GM21367 (cell line): Measurements from ENCODE around the gene SDK1.

ENCODE experiments used
- ATAC-seq: cut with Tn5 transposase; IDR thresholded peaks from one replicate; pipeline ENCODE4 v1.9.1; 2021; ENCODE audit not compliant: unreplicated experiment

SDK1 gene, protein sequence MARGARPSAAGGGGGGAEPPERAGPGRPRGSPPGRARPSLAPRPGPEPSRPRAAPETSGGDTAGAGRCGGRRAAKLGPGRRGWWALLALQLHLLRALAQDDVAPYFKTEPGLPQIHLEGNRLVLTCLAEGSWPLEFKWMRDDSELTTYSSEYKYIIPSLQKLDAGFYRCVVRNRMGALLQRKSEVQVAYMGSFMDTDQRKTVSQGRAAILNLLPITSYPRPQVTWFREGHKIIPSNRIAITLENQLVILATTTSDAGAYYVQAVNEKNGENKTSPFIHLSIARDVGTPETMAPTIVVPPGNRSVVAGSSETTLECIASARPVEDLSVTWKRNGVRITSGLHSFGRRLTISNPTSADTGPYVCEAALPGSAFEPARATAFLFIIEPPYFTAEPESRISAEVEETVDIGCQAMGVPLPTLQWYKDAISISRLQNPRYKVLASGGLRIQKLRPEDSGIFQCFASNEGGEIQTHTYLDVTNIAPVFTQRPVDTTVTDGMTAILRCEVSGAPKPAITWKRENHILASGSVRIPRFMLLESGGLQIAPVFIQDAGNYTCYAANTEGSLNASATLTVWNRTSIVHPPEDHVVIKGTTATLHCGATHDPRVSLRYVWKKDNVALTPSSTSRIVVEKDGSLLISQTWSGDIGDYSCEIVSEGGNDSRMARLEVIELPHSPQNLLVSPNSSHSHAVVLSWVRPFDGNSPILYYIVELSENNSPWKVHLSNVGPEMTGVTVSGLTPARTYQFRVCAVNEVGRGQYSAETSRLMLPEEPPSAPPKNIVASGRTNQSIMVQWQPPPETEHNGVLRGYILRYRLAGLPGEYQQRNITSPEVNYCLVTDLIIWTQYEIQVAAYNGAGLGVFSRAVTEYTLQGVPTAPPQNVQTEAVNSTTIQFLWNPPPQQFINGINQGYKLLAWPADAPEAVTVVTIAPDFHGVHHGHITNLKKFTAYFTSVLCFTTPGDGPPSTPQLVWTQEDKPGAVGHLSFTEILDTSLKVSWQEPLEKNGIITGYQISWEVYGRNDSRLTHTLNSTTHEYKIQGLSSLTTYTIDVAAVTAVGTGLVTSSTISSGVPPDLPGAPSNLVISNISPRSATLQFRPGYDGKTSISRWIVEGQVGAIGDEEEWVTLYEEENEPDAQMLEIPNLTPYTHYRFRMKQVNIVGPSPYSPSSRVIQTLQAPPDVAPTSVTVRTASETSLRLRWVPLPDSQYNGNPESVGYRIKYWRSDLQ (N-terminal part only)

DNA sequence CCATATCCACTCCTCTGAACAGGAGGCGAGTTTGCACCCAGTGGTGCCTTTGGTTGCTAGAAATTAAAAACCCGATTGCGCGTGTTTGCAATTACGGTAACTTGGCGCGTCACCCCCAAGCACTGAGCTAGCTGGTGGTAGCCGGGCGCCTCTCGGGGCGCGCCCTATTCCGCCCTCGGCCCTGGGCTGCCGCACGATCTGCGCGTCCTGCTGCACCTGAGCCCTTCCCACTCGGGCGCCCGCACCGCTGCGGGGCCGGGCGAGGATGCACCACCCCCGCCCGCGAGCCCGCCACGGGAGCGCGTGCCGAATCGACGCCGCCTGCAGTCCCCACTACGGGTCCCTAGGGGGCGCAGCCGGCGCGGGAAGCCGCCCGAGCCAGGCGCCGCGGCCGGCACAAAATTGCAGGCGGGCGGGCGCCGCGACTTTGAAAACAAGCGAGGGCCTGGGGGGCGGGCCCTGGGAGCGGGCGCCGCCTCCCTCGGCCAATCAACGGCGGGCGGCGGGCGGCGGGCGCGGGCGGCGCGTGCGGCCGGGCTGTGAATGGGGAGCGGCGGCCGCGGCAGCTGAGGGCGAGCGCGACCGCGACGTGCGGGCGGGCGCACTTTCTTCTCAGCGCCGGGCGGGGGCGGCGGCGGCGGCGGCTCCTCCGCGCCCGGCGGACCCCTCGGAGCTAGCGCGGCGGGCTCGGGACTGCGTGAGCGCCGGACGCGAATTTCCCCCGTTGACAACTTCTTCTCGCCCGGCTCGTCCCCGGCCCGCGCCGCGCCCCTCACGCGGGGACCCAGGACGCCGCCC lies at the start of gene SDK1:
Gene SDK1, plus strand, starts transcription at position 602 of the 798 bp plus-strand sequence. CDS start 335 bp downstream, outside the sequence.
- ATAC-seq: peak; percentile 91

DNA sequence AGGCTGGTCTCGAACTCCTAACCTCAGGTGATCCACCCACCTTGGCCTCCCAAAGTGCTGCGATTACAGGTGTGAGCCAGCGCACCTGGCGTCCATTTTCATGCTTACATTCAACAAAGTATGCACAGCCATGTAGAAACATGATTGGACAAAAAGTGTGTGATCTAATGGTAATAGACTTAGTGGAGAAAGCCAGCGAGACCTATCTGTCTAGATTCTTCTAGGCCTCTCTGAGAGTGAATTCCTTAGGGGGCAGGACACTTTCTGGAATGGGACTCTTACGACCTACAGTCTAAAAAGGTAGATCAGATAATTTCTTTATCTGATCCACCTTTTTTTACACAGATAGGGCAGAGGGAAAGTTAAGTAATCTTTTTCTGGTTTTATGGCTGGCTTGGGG lies 46.3 kb upstream of the SDK1 start:
- ATAC-seq: no peak

- no peak for ATAC-seq
Observed at GRCh38 chr7:3259711-3260400, 41.2 kb upstream of the SDK1 start.

DNA sequence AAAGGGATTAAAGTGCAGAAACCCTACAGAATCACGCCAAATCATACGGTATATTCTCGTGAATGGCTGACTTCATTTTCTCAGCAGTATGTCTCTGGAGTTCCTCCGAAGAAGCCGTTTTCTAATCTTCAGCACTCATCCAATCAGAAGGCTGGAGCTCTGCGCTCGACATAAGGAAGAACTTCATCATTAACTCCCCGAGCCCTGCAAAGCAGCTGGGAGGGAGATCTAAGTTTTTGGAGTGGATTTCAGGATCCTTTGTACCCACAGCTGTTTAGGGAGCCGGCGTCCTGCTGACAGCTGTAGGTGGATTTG lies 40.7 kb upstream of the SDK1 start:
- no peak for ATAC-seq

DNA sequence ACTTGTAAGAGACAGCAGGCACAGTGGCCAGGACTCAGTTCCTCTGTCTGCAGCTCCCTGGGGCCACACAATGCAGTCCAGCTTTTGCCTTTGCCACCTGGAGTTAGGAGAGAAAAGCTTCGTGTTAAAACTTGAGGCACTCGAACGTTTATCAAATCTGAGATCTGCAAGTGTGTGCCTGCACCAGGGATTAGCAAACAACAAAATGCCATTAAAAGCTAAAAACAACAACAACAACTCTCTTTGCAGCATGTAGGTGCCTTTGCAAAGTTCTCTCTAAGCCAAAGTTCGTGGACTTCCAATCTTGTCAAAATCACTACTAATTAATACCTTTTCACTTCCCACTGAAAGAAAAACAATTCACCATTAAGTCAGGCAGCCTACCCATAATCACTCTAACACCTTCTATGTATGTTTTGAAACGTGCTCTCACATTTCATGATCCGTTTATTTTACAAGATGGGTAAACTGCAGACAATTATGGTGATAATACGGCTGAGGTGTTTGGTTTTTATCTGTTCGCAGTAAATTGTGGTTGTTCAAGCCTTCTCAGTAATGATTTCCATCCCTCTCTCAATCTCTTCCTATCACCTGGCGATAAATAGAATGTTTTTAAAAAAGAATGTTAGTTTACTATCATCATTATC lies 36.2 kb upstream of the SDK1 start:
- ATAC-seq: no peak

GRCh38 chr7:3265388-3265787 lies 35.7 kb upstream of the SDK1 start:
- no peak for ATAC-seq

- no peak for ATAC-seq
Observed at GRCh38 chr7:3266240-3266639, 34.8 kb upstream of the SDK1 start.

- ATAC-seq: no peak
Observed at GRCh38 chr7:3267966-3268690, 32.9 kb upstream of the SDK1 start.

GRCh38 chr7:3270362-3270761 lies 30.7 kb upstream of the SDK1 start:
- no peak for ATAC-seq

DNA sequence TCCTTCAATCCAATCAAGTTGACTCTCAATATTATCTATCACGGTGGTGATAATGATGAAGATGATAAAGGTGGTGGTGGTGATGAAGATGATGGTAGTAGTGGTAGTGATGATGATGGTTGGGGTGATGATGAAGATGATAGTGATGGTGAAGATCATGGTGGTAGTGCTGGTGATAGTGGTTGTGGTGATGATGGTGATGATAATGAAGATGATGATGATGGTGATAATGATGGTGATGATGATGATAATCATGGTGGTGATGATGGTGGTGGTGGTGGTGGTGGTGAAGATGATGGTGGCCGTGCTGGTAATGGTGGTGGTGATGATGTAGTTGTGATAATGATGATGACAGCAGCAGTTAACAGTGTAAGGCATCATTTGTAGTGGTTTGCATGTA lies 29.8 kb upstream of the SDK1 start:
- ATAC-seq: no peak

DNA sequence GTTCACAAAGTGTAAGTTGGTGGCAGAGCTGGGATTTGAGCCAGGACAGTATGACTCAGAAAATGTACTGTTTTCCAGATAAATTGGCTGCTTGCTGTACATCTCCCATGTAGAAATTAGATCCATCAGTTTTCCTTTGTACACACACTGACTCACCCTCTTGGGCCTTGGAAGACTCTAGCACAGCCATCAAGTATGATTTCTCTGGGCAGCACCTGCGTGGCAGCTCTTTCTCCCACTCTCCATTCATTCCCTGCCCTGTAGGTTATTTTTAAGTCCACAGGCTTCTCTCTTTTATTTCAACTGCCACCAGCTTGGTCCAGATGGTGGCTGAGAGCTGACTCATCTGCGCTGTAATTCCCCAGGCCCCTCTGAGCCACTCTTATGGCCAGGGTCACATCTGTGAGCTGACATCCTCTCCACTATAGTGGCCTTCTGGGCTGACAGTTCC lies 28.3 kb upstream of the SDK1 start:
- ATAC-seq: no peak

DNA sequence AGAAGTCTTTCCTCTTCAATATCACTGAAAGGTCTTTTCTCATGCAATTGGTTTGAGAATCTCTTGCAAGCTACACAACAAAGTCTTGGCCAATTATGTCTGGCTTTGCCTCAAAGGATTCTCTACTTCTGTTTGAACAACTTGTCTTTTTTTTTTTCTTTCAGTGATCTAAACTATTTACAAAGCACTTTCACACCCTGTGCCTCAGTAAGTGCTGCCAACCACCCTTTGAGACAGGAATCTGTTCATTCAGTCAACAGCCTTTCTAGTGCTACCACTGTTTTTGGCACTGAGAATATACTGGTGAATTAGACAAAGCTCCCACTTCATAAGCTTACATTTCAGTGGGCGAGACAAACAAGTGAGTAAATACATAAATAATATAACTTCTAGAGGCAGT lies 26.9 kb upstream of the SDK1 start:
- ATAC-seq: no peak

DNA sequence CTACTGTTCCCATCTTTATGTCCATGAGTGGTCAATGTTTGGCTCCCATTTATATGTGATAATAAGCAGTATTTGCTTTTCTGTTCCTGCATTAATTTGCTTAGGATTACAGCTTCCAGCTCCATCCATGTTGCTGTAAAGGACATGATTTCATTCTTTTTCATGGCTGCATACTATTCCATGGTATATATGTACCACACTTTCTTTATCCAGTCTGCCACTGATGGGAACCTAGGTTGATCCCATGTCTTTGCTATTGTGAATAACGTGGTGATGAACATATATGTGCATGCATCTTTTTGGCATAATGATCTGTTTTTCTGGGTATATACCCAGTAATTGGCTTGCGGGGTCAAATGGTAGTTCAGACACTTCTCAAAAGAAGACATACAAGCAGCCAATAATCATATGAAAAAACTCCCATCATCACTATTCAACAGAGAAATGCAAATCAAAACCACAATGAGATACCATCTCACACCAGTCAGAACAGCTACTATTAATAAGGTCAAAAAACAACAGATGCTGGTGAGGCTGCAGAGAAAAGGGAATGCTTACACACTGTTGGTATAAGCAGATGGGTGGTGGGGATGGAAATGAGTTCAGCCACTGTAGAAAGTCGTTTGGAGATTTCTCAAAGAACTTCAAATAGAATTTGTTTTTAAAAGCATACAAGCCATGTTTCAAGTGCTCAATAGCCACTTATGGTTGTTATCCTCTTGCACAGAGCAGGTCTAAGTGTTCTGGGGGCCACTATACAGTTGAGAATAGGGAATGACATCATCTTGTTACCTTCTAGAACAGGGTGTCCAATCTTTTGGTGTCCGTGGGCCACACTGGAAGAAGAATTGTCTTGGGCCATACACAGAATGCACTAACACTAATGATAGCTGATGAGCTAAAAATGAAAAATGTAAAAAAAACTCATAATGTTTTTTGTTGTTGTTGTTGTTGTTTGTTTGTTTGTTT lies 23.2 kb upstream of the SDK1 start:
- no peak for ATAC-seq

- ATAC-seq: no peak
Observed at GRCh38 chr7:3279147-3279818, 21.8 kb upstream of the SDK1 start.

DNA sequence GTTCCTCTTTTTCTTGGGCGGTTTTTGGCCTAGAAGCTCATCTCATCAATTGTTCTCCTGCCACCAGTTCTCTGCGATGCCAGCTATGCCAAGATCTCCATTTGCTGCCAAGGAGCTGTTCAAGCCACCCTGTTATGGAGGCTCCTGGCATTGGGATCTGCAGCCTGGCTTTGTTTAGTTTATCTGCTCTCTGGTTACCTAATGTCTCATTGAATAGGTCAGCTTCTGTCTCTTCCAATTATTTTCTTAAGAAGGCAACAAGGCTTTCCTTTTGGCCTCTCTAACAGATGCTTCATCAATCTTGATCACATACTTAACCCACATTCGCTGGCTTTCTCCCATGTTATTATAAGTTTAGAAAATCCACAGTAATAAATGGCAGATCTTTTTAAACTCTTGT lies 20.6 kb upstream of the SDK1 start:
- ATAC-seq: no peak

- no peak for ATAC-seq
Observed at GRCh38 chr7:3280946-3281656, 20.0 kb upstream of the SDK1 start.

DNA sequence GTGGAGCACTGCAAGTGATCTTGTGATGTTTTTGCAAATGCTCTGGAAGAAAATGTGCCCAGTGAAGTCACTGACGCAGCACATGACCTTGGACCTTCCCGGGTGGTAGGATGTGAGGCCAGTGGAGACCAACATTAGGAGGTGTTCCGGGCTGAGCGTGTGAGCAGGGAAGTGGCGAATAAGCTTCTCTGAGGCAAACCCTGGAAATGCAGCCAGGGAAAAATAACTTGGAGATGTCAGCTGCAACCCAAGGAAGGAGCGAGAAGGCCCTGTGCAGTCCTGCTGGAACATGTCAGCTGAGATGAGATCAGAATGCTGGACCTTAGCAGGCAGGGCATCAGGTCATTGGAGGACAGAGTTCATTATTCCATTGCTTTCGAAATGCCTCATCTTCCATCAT lies 18.6 kb upstream of the SDK1 start:
- ATAC-seq: no peak
